Glutamatergic neuron (in vitro differentiated cells): ENCODE measurements around the gene MYNN. TPM values are rescaled to one million over a fixed set of nuclear protein-coding genes. Genes with fewer than 3 reads are reported as not detected.

Experiments
- DNase-seq: peaks from one replicate; pipeline ENCODE4 v3.0.0; 2022
- H3K27ac Mint-ChIP-seq: one replicate; pipeline ENCODE4 v1.8.0; 2020; ENCODE audit warnings: mild to moderate bottlenecking, mixed read lengths, inconsistent platforms; ENCODE audit not compliant: unreplicated experiment
- H3K27me3 Mint-ChIP-seq: one replicate; pipeline ENCODE4 v1.8.0; 2020; ENCODE audit warnings: mild to moderate bottlenecking, moderate library complexity, mixed read lengths, inconsistent platforms; ENCODE audit not compliant: unreplicated experiment
- H3K36me3 Mint-ChIP-seq: one replicate; pipeline ENCODE4 v1.8.0; 2020; ENCODE audit warnings: mild to moderate bottlenecking, mixed read lengths, inconsistent platforms; ENCODE audit not compliant: unreplicated experiment
- H3K4me1 Mint-ChIP-seq: one replicate; pipeline ENCODE4 v1.8.0; 2020; ENCODE audit warnings: mild to moderate bottlenecking, low read depth, mixed read lengths, inconsistent platforms; ENCODE audit not compliant: unreplicated experiment
- H3K4me3 Mint-ChIP-seq: one replicate; pipeline ENCODE4 v1.8.0; 2020; ENCODE audit warnings: mild to moderate bottlenecking, mixed read lengths, inconsistent platforms; ENCODE audit not compliant: unreplicated experiment
- H3K9me3 Mint-ChIP-seq: one replicate; pipeline ENCODE4 v1.8.0; 2020; ENCODE audit warnings: mild to moderate bottlenecking, moderate library complexity, mixed read lengths, inconsistent platforms; ENCODE audit not compliant: unreplicated experiment
- total RNA-seq: library from RNA; stranded (reverse); fragmentation: NEBNext Ultra II Directional; extraction: Animal tissue kit (Norgen Biotek cat#: 25700); gene quantifications from one replicate; pipeline ENCODE4 v1.2.1, GENCODE V29; 2021; ENCODE audit not compliant: unreplicated experiment
- TF ChIP-seq, protein P1 (sequence below): fragments of 200-600 bp; sonication (generic); IDR thresholded peaks from one replicate; pipeline ENCODE4 v1.5.0; 2021; ENCODE audit not compliant: partially characterized antibody, unreplicated experiment

Gene MYNN
- total RNA-seq, 1 donor from 2014 or later = 13.9 TPM

DNA sequence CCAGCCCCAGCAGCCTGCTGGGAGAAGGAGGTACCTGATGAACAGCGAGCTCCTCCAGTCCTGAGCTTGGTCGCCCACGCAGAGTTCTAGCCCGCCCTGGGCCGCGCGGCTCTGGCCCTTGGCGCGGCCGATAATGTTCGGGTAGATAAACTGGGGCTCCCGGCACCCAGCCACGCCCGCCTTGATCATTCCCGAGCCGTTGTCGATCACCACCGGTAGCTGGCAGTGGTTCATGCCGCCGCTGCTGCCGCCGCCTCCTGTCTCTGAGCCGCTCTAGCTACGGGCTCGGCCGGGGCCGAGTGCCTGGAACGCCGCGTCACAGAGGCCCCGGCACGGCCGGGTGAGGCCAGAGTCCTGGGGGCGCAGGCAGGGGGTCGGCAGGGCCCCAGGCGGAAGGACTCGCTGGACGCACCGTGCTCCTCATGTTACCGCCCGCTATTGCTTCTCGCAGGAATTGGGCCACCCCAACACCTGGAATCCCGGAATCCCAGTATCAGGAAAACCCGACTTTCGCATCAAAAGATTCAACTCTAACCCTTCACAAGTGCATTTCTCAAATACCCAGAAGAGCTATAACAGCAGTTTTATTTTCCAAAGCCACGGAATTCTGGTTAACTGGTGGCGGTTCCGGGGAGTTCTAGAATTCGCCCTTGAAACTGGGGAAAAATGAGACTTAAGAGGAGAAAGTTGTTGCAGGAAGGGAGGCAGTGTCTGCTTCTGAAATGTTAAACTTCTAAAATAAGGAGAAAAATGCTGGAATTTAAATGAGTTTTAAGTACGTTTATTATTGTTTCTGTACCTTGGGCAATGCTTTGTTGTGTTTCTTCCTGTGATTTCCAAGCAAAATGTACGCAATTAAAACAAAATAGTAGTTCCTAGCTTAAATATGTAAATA, 3.7 kb upstream of the MYNN start, which contains the start of gene ACTRT3:
Gene ACTRT3 (minus strand): TSS at position 275 of the 895 bp plus-strand sequence. CDS start 41 bp downstream, at position 234.
- Mint-ChIP-seq H3K4me3 (peak within 1 kb of the TSS; percentile 92), H3K36me3 (no peaks in the 10 kb centered on the region), H3K27ac (peak within 1 kb of the TSS; percentile 72), H3K27me3 (peaks cover 29% of the 10 kb centered on the region), H3K4me1 (peaks cover 7% of the 10 kb centered on the region), H3K9me3 (peaks cover 33% of the 10 kb centered on the region)
- TF ChIP-seq, protein P1, sequence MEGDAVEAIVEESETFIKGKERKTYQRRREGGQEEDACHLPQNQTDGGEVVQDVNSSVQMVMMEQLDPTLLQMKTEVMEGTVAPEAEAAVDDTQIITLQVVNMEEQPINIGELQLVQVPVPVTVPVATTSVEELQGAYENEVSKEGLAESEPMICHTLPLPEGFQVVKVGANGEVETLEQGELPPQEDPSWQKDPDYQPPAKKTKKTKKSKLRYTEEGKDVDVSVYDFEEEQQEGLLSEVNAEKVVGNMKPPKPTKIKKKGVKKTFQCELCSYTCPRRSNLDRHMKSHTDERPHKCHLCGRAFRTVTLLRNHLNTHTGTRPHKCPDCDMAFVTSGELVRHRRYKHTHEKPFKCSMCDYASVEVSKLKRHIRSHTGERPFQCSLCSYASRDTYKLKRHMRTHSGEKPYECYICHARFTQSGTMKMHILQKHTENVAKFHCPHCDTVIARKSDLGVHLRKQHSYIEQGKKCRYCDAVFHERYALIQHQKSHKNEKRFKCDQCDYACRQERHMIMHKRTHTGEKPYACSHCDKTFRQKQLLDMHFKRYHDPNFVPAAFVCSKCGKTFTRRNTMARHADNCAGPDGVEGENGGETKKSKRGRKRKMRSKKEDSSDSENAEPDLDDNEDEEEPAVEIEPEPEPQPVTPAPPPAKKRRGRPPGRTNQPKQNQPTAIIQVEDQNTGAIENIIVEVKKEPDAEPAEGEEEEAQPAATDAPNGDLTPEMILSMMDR = no peak
- peak; percentile 81 for DNase-seq

DNA sequence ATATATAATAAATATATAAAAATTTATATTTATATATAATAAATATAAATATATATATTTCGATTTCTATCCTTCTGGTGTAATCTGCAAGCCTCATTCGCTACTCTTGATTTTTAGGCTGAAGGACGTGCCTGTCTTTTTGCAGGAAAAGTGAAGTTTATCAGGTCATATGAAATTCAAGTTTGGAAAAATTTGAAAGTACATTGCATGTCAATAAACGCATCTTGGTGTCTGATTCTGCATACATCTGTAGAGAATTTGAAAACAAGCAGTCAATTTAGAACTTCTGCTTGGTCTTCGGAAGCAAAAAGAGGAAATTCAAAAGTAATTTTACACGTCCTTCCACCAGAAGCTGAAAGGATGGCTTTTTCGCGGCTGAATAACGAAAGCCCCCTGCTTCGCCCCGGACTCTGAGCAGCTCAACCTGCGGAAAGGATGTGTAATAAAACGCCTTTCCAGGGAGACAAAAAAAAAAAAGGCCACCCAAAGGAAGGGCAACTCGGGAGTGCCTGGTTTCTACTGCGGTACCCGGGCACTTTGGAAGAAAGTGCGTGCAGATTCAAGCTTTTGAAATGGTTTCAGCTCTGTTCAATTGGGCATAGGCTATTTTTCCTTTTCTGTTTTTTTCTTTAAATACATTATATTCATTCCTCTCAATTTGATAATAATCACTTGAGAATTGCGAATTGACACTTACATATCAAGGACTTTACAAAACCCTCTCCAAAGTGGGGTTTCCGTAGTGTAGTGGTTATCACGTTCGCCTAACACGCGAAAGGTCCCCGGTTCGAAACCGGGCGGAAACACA, 1.5 kb upstream of the MYNN start:
- Mint-ChIP-seq H3K36me3 (no peaks in the 10 kb centered on the region), H3K27ac (peak overlapping the region; percentile 99), H3K27me3 (peaks cover 22% of the 10 kb centered on the region), H3K9me3 (peaks cover 28% of the 10 kb centered on the region), H3K4me3 (peak overlapping the region; percentile 98), H3K4me1 (peaks cover 8% of the 10 kb centered on the region)
- peak; percentile 62 for DNase-seq
- TF ChIP-seq, protein P1 = no peak

DNA sequence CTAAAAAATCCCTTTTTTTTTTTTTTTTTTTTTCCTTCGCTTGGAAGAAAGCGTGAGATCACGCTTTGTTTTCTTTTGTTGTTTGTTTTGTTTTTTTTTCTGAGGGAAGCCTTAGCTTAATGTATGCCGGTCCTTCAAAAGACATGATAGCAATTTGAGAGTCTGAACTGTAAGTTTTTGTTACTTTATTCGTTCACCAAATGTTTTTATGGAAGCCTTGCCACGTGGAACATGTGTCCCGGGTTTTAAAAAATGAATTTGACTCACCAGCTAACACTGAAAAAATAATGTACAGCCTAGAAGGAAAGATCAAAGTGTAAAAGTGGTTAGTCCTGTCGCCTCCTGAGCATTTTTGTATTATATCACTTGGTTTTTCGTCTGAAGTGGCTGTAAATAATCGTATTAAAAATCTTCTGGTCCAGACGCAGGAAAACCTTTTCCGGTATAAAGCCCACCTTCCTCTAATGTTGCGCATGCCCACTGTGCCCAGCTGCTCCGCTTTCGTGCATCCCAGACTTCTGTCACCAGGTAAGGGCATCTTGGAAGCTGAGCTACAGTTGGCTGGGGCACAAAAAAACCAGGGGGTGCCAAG, 795 bp upstream of the MYNN start:
- H3K27me3 Mint-ChIP-seq = peaks cover 22% of the 10 kb centered on the region
- peak overlapping the region; percentile 98 for H3K4me3 Mint-ChIP-seq
- TF ChIP-seq, protein P1 = no peak
- no peaks in the 10 kb centered on the region for H3K36me3 Mint-ChIP-seq
- H3K9me3 Mint-ChIP-seq = peaks cover 28% of the 10 kb centered on the region
- peak; percentile 72 for DNase-seq
- H3K4me1 Mint-ChIP-seq = peaks cover 8% of the 10 kb centered on the region
- peak overlapping the region; percentile 99 for H3K27ac Mint-ChIP-seq

DNA sequence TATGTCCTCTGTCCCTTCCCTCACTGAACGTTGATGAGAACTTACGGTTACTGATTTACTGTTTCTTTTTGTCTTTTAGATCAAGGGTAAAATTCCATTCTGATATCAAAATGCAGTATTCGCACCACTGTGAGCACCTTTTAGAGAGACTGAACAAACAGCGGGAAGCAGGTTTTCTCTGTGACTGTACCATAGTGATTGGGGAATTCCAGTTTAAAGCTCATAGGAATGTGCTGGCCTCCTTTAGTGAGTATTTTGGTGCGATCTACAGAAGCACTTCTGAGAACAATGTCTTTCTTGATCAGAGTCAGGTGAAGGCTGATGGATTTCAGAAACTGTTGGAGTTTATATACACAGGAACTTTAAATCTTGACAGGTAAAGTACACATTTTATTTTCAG, 990 bp downstream of the MYNN start:
- TF ChIP-seq, protein P1 = no peak
- peak overlapping the region; percentile 99 for H3K27ac Mint-ChIP-seq
- peaks cover 28% of the 10 kb centered on the region for H3K9me3 Mint-ChIP-seq

More for the DNA sequence above, 990 bp downstream of the MYNN start:
- DNase-seq = no peak
- H3K27me3 Mint-ChIP-seq = peaks cover 22% of the 10 kb centered on the region
- peak overlapping the region; percentile 98 for H3K4me3 Mint-ChIP-seq
- no peaks in the 10 kb centered on the region for H3K36me3 Mint-ChIP-seq
- H3K4me1 Mint-ChIP-seq = peaks cover 8% of the 10 kb centered on the region
